Measurements from ENCODE around the gene RERE.

The RERE gene

GRCh38 chr1:8547791-8548190 lies 269.6 kb downstream of the RERE start:
- DNase-seq (ENCODE audit: low read depth in 3 of 3), result no peak

GRCh38 chr1:8545078-8545477 lies 272.4 kb downstream of the RERE start:
- no peak for DNase-seq (ENCODE audit: low read depth in 3 of 3)

DNA sequence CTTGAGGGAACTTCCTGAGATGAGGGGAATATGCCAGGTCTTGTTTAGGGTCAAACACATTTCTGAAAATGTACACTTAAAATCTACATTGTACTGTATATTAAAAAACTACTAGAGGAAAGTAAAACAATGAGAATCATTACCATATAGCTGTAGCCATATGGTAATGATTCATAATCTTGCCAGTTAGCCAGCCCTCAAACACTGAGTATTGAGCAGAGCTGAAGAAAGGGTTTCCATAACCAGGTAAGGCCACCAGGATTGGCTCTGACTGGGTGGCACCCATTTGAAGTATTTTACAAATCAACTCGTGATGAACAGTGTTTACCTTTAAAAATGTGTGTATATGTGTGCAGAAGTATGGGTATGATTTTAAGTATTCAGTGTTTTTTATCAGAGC lies 272.8 kb downstream of the RERE start:
- DNase-seq (ENCODE audit: low read depth in 3 of 3), result no peak

DNA sequence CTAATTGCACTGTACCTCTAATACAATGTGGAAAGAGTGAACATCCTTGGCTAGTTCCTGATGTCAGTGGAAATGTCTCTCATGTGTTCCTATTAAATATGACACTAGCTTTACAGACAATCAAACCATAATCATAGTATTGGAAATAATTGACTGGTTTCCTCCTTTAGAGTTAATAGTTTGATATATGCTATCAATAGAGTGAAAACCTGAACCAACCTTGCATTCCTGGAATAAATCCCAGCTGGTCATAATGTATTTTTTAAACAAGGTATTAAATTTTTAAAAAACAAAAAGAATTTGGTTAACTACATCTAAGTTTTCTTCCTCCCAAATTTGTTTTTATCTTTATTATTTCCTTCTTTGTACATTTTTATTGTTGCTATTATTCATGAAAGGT lies 273.5 kb downstream of the RERE start:
- DNase-seq (ENCODE audit: low read depth in 3 of 3), result no peak

DNA sequence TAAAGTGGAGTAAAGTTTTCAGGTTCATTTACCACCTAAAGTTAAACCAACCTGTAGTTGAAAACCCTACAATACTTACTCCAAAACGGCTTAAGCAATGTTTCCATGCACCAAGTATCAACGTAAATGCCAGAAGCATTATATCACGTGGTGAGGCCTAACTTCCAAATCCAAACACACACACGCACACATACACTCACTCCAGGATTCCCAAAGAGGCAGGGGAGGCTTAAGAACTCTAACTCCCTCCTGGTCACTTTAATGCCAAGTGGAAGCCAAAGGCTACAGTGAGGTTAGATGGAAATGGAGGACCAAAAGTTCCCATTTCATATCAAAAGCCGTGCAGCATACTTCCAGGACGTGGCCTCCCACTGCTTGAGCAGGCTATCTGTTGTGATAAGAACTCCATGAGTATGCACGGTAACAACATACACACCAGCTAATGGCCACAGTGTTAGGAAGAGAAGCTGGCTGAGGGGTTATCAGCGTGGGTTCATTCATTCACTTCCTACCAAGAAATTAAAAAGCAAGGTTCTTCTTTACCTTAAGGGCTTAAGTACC lies 275.4 kb downstream of the RERE start:
- DNase-seq (ENCODE audit: low read depth in 3 of 3), result no peak

DNA sequence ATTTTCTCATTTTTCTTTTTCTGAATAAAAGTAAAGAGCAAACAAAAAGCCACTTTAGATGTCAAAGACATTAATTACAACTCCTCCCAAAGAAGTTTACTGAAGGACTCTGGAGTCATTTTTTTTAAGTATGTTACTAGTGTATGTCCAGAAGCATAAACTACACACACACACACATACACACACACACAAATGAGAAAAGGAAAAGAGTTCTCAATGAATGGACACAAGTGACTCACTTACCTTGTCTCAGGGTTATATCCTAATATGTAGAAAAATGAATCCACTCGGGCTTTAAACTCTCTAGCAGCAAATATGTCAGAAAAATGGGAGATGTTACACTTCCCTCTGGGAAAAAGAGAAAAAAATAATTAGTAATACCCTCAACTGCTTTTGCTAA lies 276.5 kb downstream of the RERE start:
- no peak for DNase-seq (ENCODE audit: low read depth in 3 of 3)

DNA sequence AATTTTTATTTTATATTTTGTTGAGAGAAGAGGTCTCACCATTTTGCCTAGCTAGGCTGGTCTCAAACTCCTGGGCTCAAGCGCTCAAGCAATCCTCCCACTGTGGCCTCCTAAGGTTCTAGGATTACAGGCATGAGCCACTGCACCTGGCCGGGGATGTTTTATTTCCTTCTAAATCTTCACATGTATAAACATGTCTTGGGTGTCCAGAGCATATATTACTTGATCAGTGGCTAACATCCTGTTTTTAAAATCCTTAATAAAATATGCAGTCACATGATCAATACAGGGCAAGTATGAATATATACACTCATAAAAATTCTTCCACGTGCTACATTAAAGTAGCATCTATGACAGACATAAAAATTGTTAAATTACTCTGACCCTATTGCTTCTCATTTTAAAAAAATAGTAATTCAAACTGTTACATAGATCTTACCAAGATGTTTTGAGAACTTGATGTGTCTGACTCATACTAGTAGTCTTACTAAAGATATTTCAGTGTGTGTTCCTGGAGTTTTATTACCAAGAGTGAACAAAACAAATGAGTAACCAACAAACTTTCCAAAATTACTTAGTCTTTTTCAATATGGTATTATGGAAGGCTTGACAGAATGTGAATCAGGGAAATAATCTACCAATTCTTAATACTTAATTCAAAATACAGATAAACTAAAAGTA lies 277.0 kb downstream of the RERE start:
- no peak for DNase-seq (ENCODE audit: low read depth in 3 of 3)

DNA sequence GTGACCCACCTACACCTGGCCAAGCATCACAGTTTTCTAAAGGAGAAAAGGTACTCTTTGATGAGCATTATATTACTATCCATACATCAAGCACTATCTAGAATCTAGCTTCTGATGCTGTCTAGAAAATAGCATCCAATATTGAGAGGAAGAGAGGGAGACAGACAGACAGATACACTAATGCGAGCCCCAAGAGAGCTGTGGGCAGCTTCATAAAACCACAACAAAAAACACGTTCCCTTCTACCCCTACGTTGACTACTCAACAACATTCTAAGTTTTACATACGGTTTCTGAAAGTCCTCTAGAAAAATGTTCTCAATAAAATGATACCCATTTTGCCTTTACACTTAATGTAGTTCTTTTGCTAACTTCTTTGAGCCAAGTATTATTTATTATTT lies 277.8 kb downstream of the RERE start:
- DNase-seq (ENCODE audit: low read depth in 3 of 3), result no peak

- DNase-seq (ENCODE audit: low read depth in 3 of 3), result no peak
Observed at GRCh38 chr1:8538502-8538901, 278.9 kb downstream of the RERE start.

DNA sequence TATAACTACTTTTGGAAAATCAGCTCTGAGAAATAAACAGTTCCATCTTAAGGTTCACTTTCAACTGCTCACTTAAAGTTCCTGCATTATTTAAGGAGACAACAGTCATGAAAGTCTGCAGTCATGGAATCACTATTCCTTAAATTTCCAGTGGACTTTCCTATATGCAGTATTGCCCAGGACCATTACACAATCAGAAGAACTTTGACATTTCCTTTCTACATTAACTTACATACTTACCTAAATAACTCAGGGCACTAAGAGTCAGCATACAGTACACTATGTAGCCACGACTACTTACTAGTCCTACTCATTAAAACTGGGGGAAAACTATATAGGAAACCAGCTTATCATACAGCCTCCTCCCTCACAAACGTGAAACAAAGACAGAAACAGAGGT lies 279.4 kb downstream of the RERE start:
- DNase-seq (ENCODE audit: low read depth in 3 of 3), result no peak

- DNase-seq (ENCODE audit: low read depth in 3 of 3), result no peak
Observed at GRCh38 chr1:8536515-8536914, 280.9 kb downstream of the RERE start.

DNA sequence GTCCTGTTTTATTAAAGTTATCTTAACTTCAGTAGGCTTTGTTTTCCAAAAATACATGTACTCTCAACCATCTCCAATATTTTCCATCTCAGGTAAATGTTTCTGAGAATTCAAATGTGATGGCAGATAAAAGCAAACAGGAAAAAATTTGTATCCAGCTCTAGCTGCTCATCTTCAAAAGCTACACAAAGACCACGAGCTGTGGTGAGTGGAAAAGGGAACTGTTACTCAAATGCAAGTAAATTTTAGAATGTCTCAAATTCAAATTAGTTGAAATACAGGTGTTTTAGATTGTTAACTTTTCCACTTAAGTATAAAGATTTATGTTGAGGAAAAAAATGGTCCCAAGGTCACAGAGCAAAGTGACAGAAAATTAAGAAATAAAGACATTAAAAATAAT lies 283.5 kb downstream of the RERE start:
- no peak for DNase-seq (ENCODE audit: low read depth in 3 of 3)

- DNase-seq (ENCODE audit: low read depth in 3 of 3), result no peak
Observed at GRCh38 chr1:8533124-8533523, 284.3 kb downstream of the RERE start.

GRCh38 chr1:8529901-8530300 lies 287.5 kb downstream of the RERE start:
- no peak for DNase-seq (ENCODE audit: low read depth in 3 of 3)

- no peak for DNase-seq (ENCODE audit: low read depth in 3 of 3)
Observed at GRCh38 chr1:8527941-8528340, 289.5 kb downstream of the RERE start.

DNA sequence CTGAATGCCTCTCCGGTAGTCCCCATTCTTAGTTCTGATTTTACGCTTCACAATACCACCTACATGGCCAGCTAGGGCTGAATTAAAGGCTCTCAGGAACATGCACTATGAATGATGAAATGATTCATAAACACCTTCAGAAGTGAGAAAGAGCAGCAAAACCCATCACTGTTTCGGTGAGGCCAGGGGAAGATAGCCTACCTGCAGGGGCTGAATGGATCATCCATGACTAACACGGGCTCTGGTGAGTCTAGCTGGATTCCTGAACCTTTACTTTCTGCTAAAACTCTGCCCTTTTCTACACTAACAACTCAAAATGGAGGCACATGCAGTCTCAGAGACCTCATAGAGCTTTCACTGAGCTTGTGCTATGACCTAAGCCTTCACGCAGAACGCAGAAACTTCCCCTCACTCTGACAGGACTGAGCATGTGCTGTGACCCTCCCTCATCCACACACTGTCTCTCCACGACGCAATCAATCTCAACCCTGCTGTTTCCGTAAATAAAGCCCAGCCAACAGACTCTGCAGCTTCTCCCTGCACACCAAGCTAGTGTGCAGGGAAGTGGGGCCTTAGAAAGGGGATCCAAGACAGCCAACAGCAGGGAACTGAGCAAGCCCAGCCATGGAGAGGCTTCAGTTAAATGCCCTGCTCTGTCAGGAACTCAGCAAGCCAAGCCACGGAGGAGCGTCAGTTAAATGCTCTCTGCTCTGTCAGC lies 291.7 kb downstream of the RERE start:
- DNase-seq (ENCODE audit: low read depth in 3 of 3), result peak; percentile 15 to 45 (median 27)

GRCh38 chr1:8525216-8525557 lies 292.3 kb downstream of the RERE start:
- DNase-seq (ENCODE audit: low read depth in 3 of 3), result peak in 1 of 3 experiments; percentile 25

DNA sequence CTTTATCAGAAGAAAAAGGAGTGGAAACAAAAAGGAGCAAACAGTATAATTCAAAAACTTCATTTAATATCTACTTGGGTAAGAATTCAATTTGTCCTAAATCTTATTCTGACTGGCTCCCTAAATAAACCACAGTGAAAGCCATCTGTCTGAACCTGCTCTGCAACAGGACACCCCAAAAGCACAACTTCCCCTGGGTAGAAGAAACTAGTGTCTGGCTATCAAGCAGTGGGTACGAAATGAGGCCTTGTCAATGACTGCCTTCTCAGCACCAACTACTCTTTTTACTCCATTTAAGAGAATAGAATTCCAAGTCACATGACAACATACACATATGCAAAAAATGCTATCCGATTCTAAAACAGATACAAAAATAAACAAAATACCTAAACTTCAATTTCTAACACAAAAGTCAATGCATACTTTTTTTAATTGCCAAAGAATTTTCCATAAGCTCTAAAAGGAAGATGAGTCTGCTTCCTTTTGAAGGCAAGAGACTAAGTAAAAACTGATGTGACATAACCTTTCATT lies 292.7 kb downstream of the RERE start:
- DNase-seq (ENCODE audit: low read depth in 3 of 3), result no peak

DNA sequence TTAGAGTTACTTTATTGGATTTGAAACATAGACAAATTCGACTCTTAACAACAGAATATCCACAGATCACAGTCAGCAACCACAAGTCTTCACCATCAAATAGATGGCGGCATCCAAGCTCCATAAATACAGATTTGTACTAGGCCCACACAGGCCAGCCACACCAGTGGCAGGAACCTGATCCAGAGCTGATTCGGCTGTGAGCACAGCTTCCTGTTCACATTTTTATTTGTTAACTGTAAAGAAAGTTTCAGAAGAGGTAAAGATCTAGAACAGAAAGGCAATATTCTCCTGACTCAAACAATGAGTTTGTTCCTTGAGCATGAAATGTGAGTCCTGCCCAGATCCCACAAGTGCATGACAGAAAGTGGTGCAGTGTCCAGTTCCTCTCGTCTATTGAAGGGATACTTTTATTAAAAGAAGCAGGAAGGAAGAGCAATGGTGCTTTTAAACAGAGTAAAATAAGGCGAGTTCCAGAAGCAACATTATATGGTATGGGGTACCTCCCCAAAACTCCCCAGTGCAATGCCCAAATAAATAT lies 293.7 kb downstream of the RERE start:
- no peak for DNase-seq (ENCODE audit: low read depth in 3 of 3)

GRCh38 chr1:8520483-8520966 lies 296.9 kb downstream of the RERE start:
- no peak for DNase-seq (ENCODE audit: low read depth in 3 of 3)

- no peak for DNase-seq (ENCODE audit: low read depth in 3 of 3)
Observed at GRCh38 chr1:8519167-8519566, 298.3 kb downstream of the RERE start.

DNA sequence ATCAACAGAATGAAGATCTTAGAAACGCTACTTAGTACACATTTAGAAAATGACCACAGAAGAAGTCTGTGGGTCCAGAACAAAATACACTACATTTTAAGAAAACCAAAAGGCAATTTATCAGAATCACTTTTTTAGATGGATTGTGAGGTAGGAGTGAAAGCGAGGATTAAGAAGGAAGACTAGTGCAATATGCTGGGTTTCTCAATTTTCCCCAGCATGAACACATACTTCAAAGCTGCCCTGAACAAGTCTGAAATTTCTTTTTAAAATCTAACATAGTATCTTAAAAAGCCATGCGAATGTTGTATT lies 299.0 kb downstream of the RERE start:
- DNase-seq (ENCODE audit: low read depth in 3 of 3), result no peak
